Activated naive CD8-positive, alpha-beta T cell treated with anti-CD3 and anti-CD28 coated beads, Interleukin-2, amount 50 U/mL, for 24 hours (primary cell): ENCODE results near the gene TEX14.
"Not testable (repeated sequence)": the region's sequence is repeated elsewhere in the genome, so short reads cannot be mapped to it uniquely, and the experiment has no call there.

ENCODE experiments used
- ATAC-seq: fragments of 150-1000 bp; cut with Tn5 transposase; one replicate; pipeline ENCODE4 v1.10.0; 2021
- DNase-seq: peaks from one replicate; pipeline ENCODE4 v3.0.0; 2021
- H3K27ac Mint-ChIP-seq: one replicate; pipeline ENCODE4 v1.8.0; 2021; ENCODE audit warnings: mild to moderate bottlenecking, mixed read lengths
- H3K27me3 Mint-ChIP-seq: one replicate; pipeline ENCODE4 v1.8.0; 2021; ENCODE audit warnings: mixed read lengths
- H3K36me3 Mint-ChIP-seq: one replicate; pipeline ENCODE4 v1.8.0; 2021; ENCODE audit warnings: low read depth, mixed read lengths
- H3K4me1 Mint-ChIP-seq: one replicate; pipeline ENCODE4 v1.8.0; 2021; ENCODE audit warnings: mixed read lengths
- H3K4me3 Mint-ChIP-seq: one replicate; pipeline ENCODE4 v1.8.0; 2021; ENCODE audit warnings: mild to moderate bottlenecking, moderate library complexity, mixed read lengths
- H3K9me3 Mint-ChIP-seq: one replicate; pipeline ENCODE4 v1.8.0; 2021; ENCODE audit warnings: mixed read lengths

TEX14 gene

GRCh38 chr17:58671969-58672368, 19.9 kb downstream of the TEX14 start:
- Mint-ChIP-seq H3K9me3 (no peaks in the 10 kb centered on the region), H3K4me3 (no peak overlapping the region), H3K4me1 (peaks cover under 1% of the 10 kb centered on the region), H3K36me3 (no peaks in the 10 kb centered on the region), H3K27me3 (peaks cover 10% of the 10 kb centered on the region), H3K27ac (no peak overlapping the region)
- ATAC-seq (no peak), DNase-seq (no peak)

DNA sequence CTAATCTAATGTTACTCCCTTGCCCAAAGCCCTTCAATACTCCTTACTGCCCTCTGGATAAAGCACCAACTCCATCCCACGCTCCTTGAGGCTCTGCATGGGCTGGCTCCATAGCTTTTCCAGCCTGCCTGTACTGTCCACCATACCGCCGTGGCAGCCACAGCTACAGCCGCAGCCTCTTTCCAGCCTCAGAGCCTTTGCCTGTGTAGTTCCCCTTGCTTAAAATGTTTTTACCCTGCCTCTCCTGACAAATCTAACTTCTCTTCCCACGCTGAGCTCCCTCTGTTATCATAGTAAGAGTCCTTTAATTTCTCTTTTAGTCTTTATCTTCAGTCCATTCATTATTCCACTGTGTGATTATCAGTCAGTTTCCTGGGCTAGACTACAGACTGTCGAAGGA, 22.0 kb downstream of the TEX14 start:
- H3K27me3 Mint-ChIP-seq: peaks cover 17% of the 10 kb centered on the region
- peaks cover 7% of the 10 kb centered on the region for H3K4me1 Mint-ChIP-seq
- H3K36me3 Mint-ChIP-seq: no peaks in the 10 kb centered on the region
- no peak overlapping the region for H3K27ac Mint-ChIP-seq
- ATAC-seq (no peak), DNase-seq (no peak)
- H3K9me3 Mint-ChIP-seq: no peaks in the 10 kb centered on the region
- H3K4me3 Mint-ChIP-seq: no peak overlapping the region

DNA sequence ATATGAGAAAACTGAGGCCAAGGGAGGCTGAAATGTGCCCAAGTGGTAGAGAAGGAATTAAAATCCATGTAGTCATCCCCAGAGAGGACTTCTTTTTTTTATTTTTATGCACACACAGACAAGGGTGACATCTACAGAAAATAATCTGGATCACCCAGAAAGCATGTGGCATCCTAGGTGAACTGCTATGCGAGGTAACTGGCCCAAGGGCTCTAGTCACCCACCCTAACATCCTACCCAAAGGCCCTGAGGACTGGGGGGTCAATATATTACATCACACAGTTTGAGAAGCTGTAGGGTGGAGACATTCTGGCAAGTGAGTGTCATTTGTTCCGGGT, 23.3 kb downstream of the TEX14 start:
- H3K4me3 Mint-ChIP-seq: no peak overlapping the region
- DNase-seq (no peak), ATAC-seq (no peak)
- peaks cover 7% of the 10 kb centered on the region for H3K4me1 Mint-ChIP-seq
- H3K27ac Mint-ChIP-seq: no peak overlapping the region
- H3K9me3 Mint-ChIP-seq: no peaks in the 10 kb centered on the region
- no peaks in the 10 kb centered on the region for H3K36me3 Mint-ChIP-seq
- peaks cover 17% of the 10 kb centered on the region for H3K27me3 Mint-ChIP-seq

- H3K27ac Mint-ChIP-seq: no peak overlapping the region
- H3K36me3 Mint-ChIP-seq: no peaks in the 10 kb centered on the region
- no peak overlapping the region for H3K4me3 Mint-ChIP-seq
- H3K4me1 Mint-ChIP-seq: peaks cover 7% of the 10 kb centered on the region
- no peaks in the 10 kb centered on the region for H3K9me3 Mint-ChIP-seq
- DNase-seq: no peak
- no peak for ATAC-seq
- peaks cover 17% of the 10 kb centered on the region for H3K27me3 Mint-ChIP-seq
Observed at GRCh38 chr17:58667934-58668597, 23.8 kb downstream of the TEX14 start.

DNA sequence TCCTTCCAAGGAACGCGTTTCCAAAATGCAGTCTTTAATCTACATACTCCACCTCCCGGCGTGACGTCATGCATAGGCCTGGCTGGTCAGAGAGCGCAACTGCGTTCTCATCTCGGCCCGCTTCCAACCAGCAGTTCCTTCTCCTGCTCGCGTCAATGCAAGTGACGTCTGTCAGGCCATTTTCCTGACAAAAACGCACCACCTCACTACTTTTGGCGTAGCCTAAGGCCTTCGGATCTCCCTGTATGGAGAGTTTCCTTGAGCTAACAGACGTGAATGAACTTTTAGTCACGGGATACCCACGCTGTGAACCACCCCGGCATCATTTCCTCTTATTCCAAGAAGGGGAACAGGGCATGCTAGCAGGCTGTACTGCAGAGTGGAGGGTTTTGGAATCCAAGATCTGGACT, 25.0 kb downstream of the TEX14 start:
- Mint-ChIP-seq H3K36me3 (no peaks in the 10 kb centered on the region), H3K4me3 (peak overlapping the region; percentile 27), H3K9me3 (no peaks in the 10 kb centered on the region), H3K4me1 (peaks cover 7% of the 10 kb centered on the region), H3K27me3 (peaks cover 17% of the 10 kb centered on the region), H3K27ac (no peak overlapping the region)
- ATAC-seq (peak; percentile 43), DNase-seq (peak; percentile 34)

DNA sequence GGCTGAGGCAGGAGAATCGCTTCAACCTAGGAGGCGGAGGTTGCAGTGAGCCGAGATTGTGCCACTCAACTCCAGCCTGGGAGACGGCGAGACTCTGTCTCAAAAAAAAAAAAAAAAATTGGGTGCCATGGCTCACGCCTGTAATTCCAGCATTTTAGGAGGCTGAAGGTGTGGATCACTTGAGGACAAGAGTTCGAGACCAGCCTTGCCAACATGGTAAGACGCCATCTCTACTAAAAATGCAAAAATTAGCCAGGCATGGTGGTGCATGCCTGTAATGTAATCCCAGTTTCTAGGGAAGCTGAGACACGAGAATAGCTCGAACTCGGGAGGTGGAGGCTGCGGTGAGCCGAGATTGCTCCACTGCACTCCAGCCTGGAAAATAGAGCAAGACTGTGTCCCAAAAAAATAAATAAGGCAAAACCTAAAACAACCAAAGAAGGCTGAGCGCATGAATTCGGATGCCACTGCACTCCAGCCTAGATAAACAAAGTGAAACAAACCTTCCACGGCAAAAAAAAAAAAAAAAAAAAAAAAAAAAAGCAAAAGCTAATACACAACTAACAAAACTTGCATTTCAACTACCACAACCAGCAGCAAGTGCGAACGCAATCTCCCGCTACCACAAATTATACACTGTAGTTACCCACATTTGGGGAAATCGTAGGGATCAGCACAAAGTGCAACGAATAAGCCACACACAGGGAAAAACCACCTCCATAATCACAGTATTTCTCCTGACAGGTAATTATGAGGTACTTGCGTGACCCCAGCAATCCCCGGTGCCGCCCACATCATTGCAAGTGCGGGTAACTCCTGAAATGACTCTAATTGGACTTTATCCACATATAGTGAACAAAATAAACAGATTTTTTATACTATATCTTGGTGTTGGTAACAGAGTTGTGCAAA, 25.6 kb downstream of the TEX14 start:
- Mint-ChIP-seq H3K36me3 (no peaks in the 10 kb centered on the region), H3K4me1 (peaks cover 7% of the 10 kb centered on the region), H3K9me3 (no peaks in the 10 kb centered on the region), H3K4me3 (peak overlapping the region; percentile 27), H3K27ac (no peak overlapping the region), H3K27me3 (peaks cover 17% of the 10 kb centered on the region)
- DNase-seq (no peak), ATAC-seq (no peak)

DNA sequence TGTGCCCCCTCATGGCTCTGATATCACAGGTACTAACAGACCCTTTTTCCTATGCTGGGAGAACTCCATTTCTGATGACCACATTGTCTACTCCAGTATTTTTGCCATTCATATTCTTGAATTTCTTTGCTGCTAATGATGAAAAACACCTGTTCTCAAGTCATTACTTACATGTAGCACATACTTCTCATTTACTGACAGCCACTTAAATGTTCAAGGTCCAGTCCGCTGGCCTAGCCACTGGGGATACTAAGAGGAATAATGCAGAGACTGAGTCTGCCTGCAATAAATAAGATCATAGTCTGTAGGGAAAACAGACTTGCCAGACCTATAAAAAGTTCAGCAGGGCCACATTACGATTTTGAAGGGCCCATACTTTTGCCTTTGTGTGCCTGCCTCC, 27.5 kb downstream of the TEX14 start:
- Mint-ChIP-seq H3K4me3 (no peak overlapping the region), H3K27me3 (peaks cover 19% of the 10 kb centered on the region), H3K9me3 (no peaks in the 10 kb centered on the region), H3K27ac (no peak overlapping the region), H3K4me1 (peaks cover 13% of the 10 kb centered on the region), H3K36me3 (peaks cover under 1% of the 10 kb centered on the region)
- no peak for ATAC-seq
- no peak for DNase-seq

DNA sequence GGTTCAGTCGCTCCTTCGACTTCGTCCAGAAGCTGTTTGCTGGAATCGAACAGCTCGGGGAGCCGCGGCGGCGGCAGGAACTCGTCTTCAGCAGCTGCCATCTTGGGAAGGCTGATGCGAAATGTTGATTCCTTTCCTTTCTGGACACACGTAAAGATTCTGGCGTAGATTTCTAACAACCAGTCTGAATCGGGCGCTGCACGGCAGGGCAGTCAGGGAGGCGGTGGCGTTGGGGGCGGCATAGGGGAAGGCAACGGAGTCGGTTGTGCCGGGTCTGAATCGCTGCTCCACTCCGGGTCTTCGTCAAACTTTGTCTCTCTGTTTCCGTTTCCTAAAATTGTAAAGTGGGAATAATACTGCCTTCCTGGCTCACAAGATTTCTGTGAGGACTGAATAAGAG, 30.3 kb downstream of the TEX14 start:
- Mint-ChIP-seq H3K27ac (no peak overlapping the region), H3K27me3 (peaks cover 15% of the 10 kb centered on the region), H3K4me3 (no peak overlapping the region), H3K9me3 (no peaks in the 10 kb centered on the region), H3K4me1 (peaks cover 28% of the 10 kb centered on the region), H3K36me3 (peaks cover 5% of the 10 kb centered on the region)
- no peak for ATAC-seq
- no peak for DNase-seq

DNA sequence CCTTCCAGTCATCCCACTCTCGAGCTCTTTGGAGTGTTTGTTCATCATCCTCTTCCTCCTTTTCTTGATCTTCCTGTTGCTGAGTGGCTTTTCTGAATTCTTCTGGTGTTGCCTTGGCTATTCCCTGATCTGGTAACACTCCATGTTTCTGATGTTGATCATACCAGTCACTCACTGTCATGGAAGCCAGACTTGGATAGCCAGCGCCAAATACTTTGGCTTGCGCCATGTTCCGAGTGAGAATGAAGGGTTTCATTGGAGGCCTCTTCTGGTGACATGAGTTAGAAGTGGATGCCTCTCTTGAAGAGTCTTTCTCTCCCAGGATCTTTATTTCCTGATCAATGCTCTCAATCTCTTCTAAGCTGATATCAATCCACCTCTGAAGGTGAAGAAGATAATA, 31.2 kb downstream of the TEX14 start:
- no peak for DNase-seq
- Mint-ChIP-seq H3K27me3 (peaks cover 11% of the 10 kb centered on the region), H3K4me3 (peak overlapping the region; percentile 58), H3K4me1 (peaks cover 26% of the 10 kb centered on the region), H3K27ac (no peak overlapping the region), H3K36me3 (peaks cover 5% of the 10 kb centered on the region), H3K9me3 (no peaks in the 10 kb centered on the region)
- no peak for ATAC-seq

GRCh38 chr17:58659714-58660084, 32.1 kb downstream of the TEX14 start:
- not testable (repeated sequence) for H3K27ac Mint-ChIP-seq, DNase-seq, ATAC-seq, H3K9me3 Mint-ChIP-seq, H3K36me3 Mint-ChIP-seq
- H3K4me3 Mint-ChIP-seq: peak overlapping the region; percentile 75
- H3K4me1 Mint-ChIP-seq: peaks cover 26% of the 10 kb centered on the region
- peaks cover 11% of the 10 kb centered on the region for H3K27me3 Mint-ChIP-seq

- Mint-ChIP-seq H3K9me3 (no peaks in the 10 kb centered on the region), H3K4me3 (peak overlapping the region; percentile 75), H3K27me3 (peaks cover 11% of the 10 kb centered on the region), H3K36me3 (peaks cover 5% of the 10 kb centered on the region), H3K27ac (peak overlapping the region; percentile 100), H3K4me1 (peaks cover 26% of the 10 kb centered on the region)
- ATAC-seq (peak; percentile 91), DNase-seq (peak; percentile 74)
Observed at GRCh38 chr17:58658804-58659713, 32.8 kb downstream of the TEX14 start.

DNA sequence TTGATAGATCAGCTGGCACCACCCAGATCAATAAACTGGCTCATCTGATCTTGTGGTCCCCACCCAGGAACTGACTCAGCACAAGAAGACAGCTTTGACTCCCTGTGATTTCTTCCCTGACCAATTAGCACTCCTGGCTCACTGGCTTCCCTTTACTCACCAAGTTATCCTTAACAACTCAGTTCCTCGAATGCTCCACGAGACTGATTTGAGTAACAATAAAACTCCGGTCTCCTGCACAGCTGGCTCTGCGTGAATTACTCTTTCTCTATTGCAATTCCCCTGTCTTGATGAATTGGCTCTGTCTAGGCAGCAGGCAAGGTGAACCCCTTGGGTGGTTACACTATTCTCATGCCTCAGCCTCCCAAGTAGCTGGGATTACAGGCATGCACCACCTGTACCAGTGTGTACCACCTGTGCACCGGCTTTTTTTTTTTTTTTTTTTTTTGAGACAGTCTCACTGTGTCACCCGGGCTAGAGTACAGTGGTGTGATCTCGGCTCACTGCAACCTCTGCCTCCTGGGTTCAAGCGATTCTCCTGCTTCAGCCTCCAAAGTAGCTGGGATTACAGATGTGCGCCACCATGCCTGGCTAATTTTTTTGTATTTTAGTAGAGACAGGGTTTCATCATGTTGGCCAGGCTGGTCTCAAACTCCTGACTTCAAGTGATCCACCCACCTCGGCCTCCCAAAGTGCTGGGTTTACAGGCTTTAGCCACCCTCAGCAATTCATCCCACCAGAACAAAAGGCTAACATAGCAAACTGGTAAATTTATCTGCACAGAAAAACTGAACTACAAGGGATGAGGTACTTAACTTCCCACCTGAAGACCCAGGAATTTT, 33.7 kb downstream of the TEX14 start:
- Mint-ChIP-seq H3K4me3 (peak overlapping the region; percentile 75), H3K27me3 (peaks cover 11% of the 10 kb centered on the region), H3K4me1 (peaks cover 26% of the 10 kb centered on the region), H3K27ac (peak overlapping the region; percentile 30)
- not testable (repeated sequence) for DNase-seq, ATAC-seq, H3K9me3 Mint-ChIP-seq, H3K36me3 Mint-ChIP-seq

- no peaks in the 10 kb centered on the region for H3K27me3 Mint-ChIP-seq
- DNase-seq (no peak), ATAC-seq (peak; percentile 49)
- no peak overlapping the region for H3K27ac Mint-ChIP-seq
- H3K4me1 Mint-ChIP-seq: no peaks in the 10 kb centered on the region
- H3K4me3 Mint-ChIP-seq: no peak overlapping the region
- H3K9me3 Mint-ChIP-seq: no peaks in the 10 kb centered on the region
- H3K36me3 Mint-ChIP-seq: no peaks in the 10 kb centered on the region
Observed at GRCh38 chr17:58648236-58648635, 43.6 kb downstream of the TEX14 start.

GRCh38 chr17:58643147-58643546, 48.7 kb downstream of the TEX14 start:
- H3K4me3 Mint-ChIP-seq: no peak overlapping the region
- H3K27ac Mint-ChIP-seq: no peak overlapping the region
- no peaks in the 10 kb centered on the region for H3K9me3 Mint-ChIP-seq
- H3K27me3 Mint-ChIP-seq: no peaks in the 10 kb centered on the region
- DNase-seq: no peak
- ATAC-seq: no peak
- H3K36me3 Mint-ChIP-seq: no peaks in the 10 kb centered on the region
- H3K4me1 Mint-ChIP-seq: no peaks in the 10 kb centered on the region
